Measurements from ENCODE around the gene MRPL41. TPM values are rescaled to one million over a fixed set of nuclear protein-coding genes. Genes with fewer than 3 reads are reported as not detected.

The MRPL41 gene
- total RNA-seq, 1 experiment from 2014 or later = 66.6 TPM

- Histone ChIP-seq H3K27me3 (replicated peaks; ENCODE audit: insufficient read depth, low read depth, low read length, poor library complexity) (no peaks in the 10 kb centered on the region), H3K4me3 (ENCODE audit: low read depth, low read length, poor library complexity, severe bottlenecking) (no peak overlapping the region), H3K9me3 (ENCODE audit: low read depth, low read length, poor library complexity, severe bottlenecking) (no peaks in the 10 kb centered on the region), H3K27ac (ENCODE audit: low read depth, low read length, poor library complexity, severe bottlenecking) (no peak overlapping the region), H3K36me3 (ENCODE audit: insufficient read depth, low read length, poor library complexity, severe bottlenecking) (no peaks in the 10 kb centered on the region), H3K4me1 (ENCODE audit: insufficient read depth, low read length, poor library complexity, severe bottlenecking) (no peaks in the 10 kb centered on the region)
- BruUV-seq (replicated peaks) = no TSS peak
- TF ChIP-seq EZH2 (IDR thresholded peaks at IDR 0.05; ENCODE audit: borderline replicate concordance, low read depth, low read length, poor library complexity, severe bottlenecking) = no peak
- TF ChIP-seq CTCF (conservative IDR thresholded peaks at IDR 0.05; ENCODE audit: low read depth, low read length) = no peak
- DNase-seq (ENCODE audit: low spot score) = no peak
- ChIA-PET CTCF (no interaction called here), POLR2A (ENCODE audit: low non-redundant PET) (no interaction called here)
- intact Hi-C loops (cut with micrococcal nuclease; ENCODE audit: unreplicated experiment) = no loop called here
Measured at GRCh38 chr9:137519553-137519952, 32.1 kb upstream of the MRPL41 start.

- ChIA-PET CTCF (no interaction called here), POLR2A (ENCODE audit: low non-redundant PET) (interaction anchor here (0.8 kb wide), 1 partner anchor 22 kb away, joined by 13 read pairs; no protein-coding TSS in a partner anchor)
- H3K9me3 ChIP-seq (ENCODE audit: low read depth, low read length, poor library complexity, severe bottlenecking) = no peaks in the 10 kb centered on the region
- no TSS peak for BruUV-seq (replicated peaks)
- no peak for TF ChIP-seq EZH2 (IDR thresholded peaks at IDR 0.05; ENCODE audit: borderline replicate concordance, low read depth, low read length, poor library complexity, severe bottlenecking)
- no peak for TF ChIP-seq CTCF (conservative IDR thresholded peaks at IDR 0.05; ENCODE audit: low read depth, low read length)
- no peak overlapping the region for H3K27ac ChIP-seq (ENCODE audit: low read depth, low read length, poor library complexity, severe bottlenecking)
- no peaks in the 10 kb centered on the region for H3K27me3 ChIP-seq (replicated peaks; ENCODE audit: insufficient read depth, low read depth, low read length, poor library complexity)
- no peaks in the 10 kb centered on the region for H3K36me3 ChIP-seq (ENCODE audit: insufficient read depth, low read length, poor library complexity, severe bottlenecking)
- H3K4me3 ChIP-seq (ENCODE audit: low read depth, low read length, poor library complexity, severe bottlenecking) = no peak overlapping the region
- no peaks in the 10 kb centered on the region for H3K4me1 ChIP-seq (ENCODE audit: insufficient read depth, low read length, poor library complexity, severe bottlenecking)
- intact Hi-C loops (cut with micrococcal nuclease; ENCODE audit: unreplicated experiment) = no loop called here
- DNase-seq (ENCODE audit: low spot score) = no peak
Measured at GRCh38 chr9:137520614-137521404, 30.9 kb upstream of the MRPL41 start.

- Histone ChIP-seq H3K4me1 (ENCODE audit: insufficient read depth, low read length, poor library complexity, severe bottlenecking) (no peaks in the 10 kb centered on the region), H3K27ac (ENCODE audit: low read depth, low read length, poor library complexity, severe bottlenecking) (no peak overlapping the region), H3K27me3 (replicated peaks; ENCODE audit: insufficient read depth, low read depth, low read length, poor library complexity) (no peaks in the 10 kb centered on the region), H3K36me3 (ENCODE audit: insufficient read depth, low read length, poor library complexity, severe bottlenecking) (no peaks in the 10 kb centered on the region), H3K9me3 (ENCODE audit: low read depth, low read length, poor library complexity, severe bottlenecking) (no peaks in the 10 kb centered on the region), H3K4me3 (ENCODE audit: low read depth, low read length, poor library complexity, severe bottlenecking) (no peak overlapping the region)
- TF ChIP-seq CTCF (conservative IDR thresholded peaks at IDR 0.05; ENCODE audit: low read depth, low read length) (no peak), EZH2 (IDR thresholded peaks at IDR 0.05; ENCODE audit: borderline replicate concordance, low read depth, low read length, poor library complexity, severe bottlenecking) (no peak)
- intact Hi-C loops (cut with micrococcal nuclease; ENCODE audit: unreplicated experiment) = no loop called here
- ChIA-PET CTCF (no interaction called here), POLR2A (ENCODE audit: low non-redundant PET) (interaction anchor here (0.8 kb wide), 1 partner anchor 22 kb away, joined by 13 read pairs; no protein-coding TSS in a partner anchor)
- DNase-seq (ENCODE audit: low spot score) = no peak
- BruUV-seq (replicated peaks) = no TSS peak
Measured at GRCh38 chr9:137521405-137521985, 30.2 kb upstream of the MRPL41 start.

Measured in A673 (cell line).